GM19025 (cell line): ENCODE data around the gene PRRC1.

ENCODE experiments used
- ATAC-seq: cut with Tn5 transposase; IDR thresholded peaks from one replicate; pipeline ENCODE4 v1.9.1; 2021; ENCODE audit warnings: mild to moderate bottlenecking, low read depth, moderate library complexity; ENCODE audit not compliant: unreplicated experiment

The PRRC1 gene

GRCh38 chr5:127517480-127518318, at the start of gene PRRC1:
Gene PRRC1 (plus strand): TSS chr5:127517640. CDS start chr5:127523480, 5,840 bp downstream.
- peak; percentile 90 for ATAC-seq

- ATAC-seq: no peak
Measured at GRCh38 chr5:127471211-127471610, 46.2 kb upstream of the PRRC1 start.

DNA sequence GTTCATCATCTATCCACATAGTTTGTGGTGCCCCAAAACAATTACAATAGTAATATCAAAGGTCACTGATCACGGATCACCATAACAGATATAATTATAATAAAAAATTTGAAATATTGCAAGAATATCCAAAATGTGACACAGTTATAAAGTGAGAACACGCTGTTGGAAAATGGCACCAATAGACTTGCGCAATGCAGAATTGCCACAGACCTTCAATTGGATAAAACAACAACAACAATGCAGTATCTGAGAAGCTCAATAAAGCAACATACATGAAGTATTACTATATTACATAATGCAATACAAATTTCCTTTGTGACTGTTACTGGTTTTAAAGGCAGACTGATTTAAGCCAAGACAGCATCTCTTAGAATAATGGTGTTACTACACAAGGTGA, 44.7 kb upstream of the PRRC1 start:
- ATAC-seq: no peak

GRCh38 chr5:127486471-127486870, 31.0 kb upstream of the PRRC1 start:
- ATAC-seq: no peak

DNA sequence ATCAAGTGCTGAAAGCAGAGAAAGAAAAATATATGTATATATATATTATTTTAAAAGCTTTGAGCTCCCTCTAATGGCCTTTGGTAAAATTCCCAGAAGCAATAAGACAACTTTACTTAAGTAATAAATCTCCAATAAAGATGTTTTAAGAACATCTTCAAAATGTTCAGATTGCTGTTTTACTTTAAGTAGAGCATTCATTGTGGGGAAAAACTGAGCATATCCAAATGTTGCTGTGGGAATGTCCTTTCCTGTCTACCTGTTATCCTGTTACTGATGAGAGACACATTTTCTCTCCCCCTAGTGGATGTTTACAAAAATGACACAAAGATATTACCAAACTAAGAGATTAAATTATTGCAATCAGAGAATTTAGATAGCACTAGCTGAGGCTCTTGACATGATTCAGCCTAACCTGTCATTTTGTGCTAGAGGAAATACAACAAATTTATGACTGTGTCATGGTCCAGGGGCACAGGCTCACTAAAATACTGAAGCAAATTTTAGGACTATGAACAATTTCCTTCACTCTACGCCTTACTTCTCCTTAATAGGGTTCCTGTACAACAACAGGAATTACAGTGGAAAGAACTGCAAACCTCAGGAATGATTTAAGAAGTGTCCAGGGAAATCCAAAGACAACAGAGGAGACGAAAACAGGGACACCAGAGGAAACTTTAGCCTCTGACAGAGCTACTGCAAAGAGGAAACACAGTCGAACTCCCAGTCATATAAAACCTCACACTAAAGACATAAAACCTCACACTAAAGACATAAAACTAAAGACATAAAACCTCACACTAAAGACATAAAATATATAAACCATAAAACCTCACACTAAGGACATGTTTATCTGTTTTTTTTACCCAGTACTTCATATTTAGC, 24.3 kb upstream of the PRRC1 start:
- no peak for ATAC-seq

GRCh38 chr5:127498548-127498947, 18.9 kb upstream of the PRRC1 start:
- no peak for ATAC-seq

GRCh38 chr5:127505905-127506304, 11.5 kb upstream of the PRRC1 start:
- ATAC-seq: no peak

DNA sequence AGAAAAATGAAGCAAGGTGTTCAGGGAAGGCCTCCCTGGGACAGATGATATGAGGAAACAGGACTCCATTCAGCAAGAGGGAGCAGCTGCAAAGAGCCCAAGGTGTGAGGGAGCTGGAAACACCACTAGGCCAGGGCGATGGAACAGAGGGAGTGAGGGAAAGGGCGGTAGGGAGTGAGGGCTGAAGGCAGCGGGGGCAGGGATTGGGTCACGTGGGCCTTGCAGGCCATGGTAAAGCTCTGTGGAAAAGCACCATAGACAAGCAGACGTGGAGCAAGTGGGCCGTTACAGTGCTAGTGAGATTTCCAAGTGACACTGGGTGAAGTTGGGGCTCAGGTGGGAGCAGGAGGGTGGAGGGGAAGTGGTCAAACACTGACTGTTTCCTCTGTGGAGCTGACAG, 10.8 kb upstream of the PRRC1 start:
- ATAC-seq: no peak

DNA sequence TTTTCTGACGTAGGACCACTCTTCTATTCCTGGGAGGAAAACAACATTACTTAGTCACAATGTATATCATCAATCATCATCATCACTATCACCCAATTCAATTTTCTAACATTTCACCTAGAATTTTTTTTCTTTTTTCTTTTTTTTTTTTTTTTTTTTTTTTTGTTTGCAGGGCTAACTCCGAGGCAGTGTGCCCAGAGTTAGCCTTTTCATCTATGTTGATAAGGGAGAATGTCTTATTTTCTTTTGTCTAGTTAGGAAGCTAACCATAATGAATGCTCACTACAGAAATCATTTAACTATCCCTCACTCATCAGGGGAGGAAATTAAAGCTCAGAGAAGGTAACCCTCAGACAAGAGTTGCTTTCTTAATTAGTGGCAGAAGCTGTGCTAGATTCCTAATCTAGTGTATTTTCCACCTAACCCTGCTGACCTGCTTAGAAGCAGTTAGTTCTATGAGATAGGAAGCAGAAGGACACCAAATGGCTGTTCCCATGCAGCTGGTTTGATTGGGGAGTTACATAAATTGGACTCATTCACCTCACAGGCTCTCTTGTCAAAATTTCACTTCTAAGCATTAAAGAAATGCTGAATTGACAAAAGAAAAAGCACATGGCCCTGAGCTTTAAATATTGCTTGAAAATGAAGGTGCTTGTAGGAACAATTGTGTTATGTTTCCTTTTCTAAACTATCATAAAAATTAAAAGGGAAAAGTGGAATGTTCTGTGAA, 8.6 kb upstream of the PRRC1 start:
- ATAC-seq: no peak

- no peak for ATAC-seq
Measured at GRCh38 chr5:127513408-127513970, 4.0 kb upstream of the PRRC1 start.

DNA sequence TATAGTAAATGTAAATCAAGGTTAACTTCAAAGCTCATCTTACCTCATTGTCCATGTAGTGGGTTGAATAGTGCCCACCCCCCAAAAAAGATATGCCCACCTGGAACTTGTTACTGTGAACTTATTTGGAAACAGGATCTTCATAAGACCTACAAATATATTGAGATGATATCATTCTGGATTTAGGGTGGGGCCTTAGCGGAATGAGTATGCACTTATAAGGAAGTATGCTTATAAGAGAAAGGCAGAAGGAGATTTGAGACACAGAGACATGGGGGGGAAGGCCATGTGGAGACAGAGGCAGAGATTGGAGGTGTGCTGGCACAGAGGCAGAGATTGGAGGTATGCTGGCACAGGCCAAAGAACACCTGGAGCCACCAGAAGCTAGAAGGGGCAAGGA, 2.6 kb upstream of the PRRC1 start:
- ATAC-seq: no peak

- ATAC-seq: no peak
Measured at GRCh38 chr5:127515693-127516440, 1.6 kb upstream of the PRRC1 start.

- ATAC-seq: peak; percentile 25
Measured at GRCh38 chr5:127517110-127517479, 345 bp upstream of the PRRC1 start.

GRCh38 chr5:127518319-127518621, 830 bp downstream of the PRRC1 start:
- no peak for ATAC-seq

- ATAC-seq: no peak
Measured at GRCh38 chr5:127519527-127519926, 2.1 kb downstream of the PRRC1 start.

- ATAC-seq: no peak
Measured at GRCh38 chr5:127521138-127521770, 3.8 kb downstream of the PRRC1 start.

GRCh38 chr5:127525181-127525580, 7.7 kb downstream of the PRRC1 start:
- ATAC-seq: no peak

- no peak for ATAC-seq
Measured at GRCh38 chr5:127529904-127530682, 12.7 kb downstream of the PRRC1 start.

DNA sequence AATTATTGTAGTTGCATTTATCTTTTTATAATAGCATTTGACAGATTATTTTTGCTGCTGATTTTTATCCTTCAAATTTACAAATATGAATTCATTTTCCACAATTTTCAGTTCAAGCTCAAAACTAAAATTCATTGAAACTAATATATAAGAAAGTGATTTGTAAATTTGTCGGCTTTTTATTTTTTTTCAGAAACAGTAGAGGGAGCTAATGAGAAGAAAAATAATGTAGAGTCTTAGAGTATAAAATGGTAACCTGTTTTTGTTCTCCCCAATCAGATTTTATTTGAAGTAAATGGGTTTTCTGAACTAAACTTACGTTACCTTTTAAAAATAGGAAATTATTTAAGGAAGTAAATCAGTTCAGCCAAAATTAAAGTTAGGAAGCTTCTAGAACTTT, 19.2 kb downstream of the PRRC1 start:
- no peak for ATAC-seq
